Fibroblast of villous mesenchyme (primary cell): ENCODE results near the gene TNRC18. TPM values are rescaled to one million over a fixed set of nuclear protein-coding genes. Genes with fewer than 3 reads are reported as not detected.
"Not testable (repeated sequence)": the region's sequence is repeated elsewhere in the genome, so short reads cannot be mapped to it uniquely, and the experiment has no call there.

Experiments
- DNase-seq: peaks from one replicate; pipeline ENCODE4 v3.0.0-alpha.2; 2010; ENCODE audit warnings: low read depth
- H3K4me3 ChIP-seq: 2 replicates; pipeline ENCODE4 v1.5.1; 2011; ENCODE audit warnings: low read depth, mild to moderate bottlenecking, low read length
- total RNA-seq: library from RNA; depleted of rRNA; stranded (reverse); fragments of >200 nt; gene quantifications from 2 replicates; pipeline ENCODE4 v1.2.3, GENCODE V29; 2012
- TF ChIP-seq, protein P1 (sequence below): IDR thresholded peaks from 2 replicates; pipeline ENCODE4 v1.5.1; 2012; ENCODE audit warnings: low read depth, mild to moderate bottlenecking, low read length; ENCODE audit not compliant: insufficient read depth

The TNRC18 gene
- total RNA-seq, 1 donor = 54.4 TPM

DNA sequence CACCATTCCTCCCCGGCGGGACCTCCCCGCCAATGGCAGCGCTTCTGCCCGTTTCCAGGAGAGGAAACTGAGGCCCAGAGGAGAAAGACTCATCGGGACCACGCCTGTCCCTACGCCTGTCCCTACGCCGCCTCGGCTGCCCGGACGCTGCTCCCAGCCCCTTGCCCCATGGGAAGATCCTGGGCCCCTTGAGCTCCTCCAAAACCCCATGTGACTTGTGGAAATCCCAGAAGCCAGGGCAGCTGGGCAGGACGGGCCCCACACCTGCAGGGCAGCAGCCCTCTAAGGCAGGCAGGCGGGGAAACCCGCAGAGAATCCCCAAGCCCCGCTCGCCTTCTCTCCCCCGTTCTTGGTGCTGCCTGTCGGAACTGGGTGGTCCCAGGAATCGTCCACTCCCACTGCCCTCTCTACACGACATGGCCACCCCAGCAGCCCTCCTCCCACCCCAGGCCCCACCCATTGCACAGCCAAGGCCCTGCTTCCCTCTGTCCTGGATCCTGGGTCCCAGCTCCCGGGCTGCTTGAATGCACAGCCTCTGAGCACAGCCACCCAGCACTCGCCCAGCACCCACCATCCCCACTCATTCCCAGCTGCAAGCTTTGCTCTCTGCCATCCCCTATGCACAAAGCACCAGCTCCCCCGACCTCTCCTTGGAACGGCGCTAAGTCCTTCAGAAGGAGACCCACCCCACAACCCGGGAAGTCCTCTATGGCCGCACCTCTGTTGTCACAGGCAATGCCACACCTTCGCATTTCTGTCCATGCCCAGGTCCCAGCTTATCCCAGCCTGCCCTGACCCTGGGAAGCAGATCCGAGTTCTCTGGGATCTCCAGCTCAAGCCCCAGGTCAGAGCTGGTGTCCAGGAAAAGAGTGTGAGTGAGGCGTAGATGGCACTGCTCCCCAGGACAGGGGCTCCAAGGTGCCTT is 90.3 kb downstream of the TNRC18 start:
- DNase-seq = no peak
- TF ChIP-seq, protein P1, sequence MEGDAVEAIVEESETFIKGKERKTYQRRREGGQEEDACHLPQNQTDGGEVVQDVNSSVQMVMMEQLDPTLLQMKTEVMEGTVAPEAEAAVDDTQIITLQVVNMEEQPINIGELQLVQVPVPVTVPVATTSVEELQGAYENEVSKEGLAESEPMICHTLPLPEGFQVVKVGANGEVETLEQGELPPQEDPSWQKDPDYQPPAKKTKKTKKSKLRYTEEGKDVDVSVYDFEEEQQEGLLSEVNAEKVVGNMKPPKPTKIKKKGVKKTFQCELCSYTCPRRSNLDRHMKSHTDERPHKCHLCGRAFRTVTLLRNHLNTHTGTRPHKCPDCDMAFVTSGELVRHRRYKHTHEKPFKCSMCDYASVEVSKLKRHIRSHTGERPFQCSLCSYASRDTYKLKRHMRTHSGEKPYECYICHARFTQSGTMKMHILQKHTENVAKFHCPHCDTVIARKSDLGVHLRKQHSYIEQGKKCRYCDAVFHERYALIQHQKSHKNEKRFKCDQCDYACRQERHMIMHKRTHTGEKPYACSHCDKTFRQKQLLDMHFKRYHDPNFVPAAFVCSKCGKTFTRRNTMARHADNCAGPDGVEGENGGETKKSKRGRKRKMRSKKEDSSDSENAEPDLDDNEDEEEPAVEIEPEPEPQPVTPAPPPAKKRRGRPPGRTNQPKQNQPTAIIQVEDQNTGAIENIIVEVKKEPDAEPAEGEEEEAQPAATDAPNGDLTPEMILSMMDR = no peak

DNA sequence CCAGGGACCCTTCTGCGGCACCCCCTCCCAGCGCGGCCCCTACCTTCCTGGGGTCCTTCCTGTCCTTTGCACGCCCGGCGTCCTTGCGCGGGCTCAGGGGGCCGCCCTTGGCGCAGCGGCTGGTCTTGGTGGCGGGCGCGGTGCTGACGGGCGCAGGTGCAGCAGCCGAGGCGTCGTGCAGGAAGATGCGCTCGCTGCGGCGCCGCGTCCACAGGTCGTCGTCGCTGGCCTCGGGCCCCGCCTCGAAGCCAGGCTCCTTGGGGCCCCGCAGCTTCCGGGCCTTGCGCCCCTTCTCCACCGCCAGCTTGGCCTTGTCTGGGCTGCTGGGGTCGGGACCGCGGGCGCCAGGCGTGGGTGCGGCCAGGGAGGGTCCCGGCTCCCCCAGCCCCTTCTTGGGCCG is 91.1 kb downstream of the TNRC18 start:
- TF ChIP-seq, protein P1 = no peak
- no peak overlapping the region for H3K4me3 ChIP-seq
- no peak for DNase-seq

More for the DNA sequence above, 90.3 kb downstream of the TNRC18 start:
- no peak overlapping the region for H3K4me3 ChIP-seq

DNA sequence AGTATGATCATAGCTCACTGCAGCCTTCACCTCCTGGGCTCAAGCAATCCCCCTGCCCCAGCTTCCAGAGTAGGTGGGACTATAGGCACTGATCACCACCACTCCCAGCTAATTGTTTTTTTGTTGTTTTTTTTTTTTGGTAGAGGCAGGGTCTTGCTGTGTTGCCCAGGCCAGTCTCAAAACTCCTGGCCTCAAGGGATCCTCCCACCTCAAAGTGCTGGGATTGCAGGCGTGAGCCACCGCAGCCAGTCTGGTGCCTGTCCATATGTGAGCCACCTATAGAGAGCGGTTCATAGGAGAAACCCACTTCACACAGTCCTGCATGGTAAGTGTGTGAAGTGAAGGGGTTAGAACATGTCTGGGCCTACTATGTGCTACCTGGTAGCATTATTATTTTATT is 93.3 kb downstream of the TNRC18 start:
- TF ChIP-seq, protein P1 = no peak
- DNase-seq = no peak
- H3K4me3 ChIP-seq = no peak overlapping the region

DNA sequence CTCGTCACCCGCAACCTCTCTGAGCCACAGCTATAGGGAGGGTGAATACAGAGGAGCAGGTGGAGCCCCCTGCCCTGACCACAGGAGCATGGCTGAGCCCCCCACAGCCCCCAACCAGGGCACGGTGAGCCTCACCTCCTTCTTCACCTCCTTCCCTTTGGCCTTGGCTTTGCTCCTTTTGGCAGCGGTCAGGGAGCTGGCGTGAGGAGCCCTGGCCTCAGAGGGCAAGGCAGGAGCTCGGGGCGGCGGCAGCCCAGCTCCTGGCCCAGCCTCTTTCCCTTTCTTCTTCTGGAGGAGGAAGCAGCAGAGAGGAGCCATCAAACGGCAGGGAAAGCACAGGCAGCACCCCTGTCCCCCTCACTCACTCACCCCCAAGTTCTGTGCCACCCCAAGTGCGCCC is 98.7 kb downstream of the TNRC18 start:
- H3K4me3 ChIP-seq = no peak overlapping the region
- TF ChIP-seq, protein P1 = no peak
- DNase-seq = no peak

DNA sequence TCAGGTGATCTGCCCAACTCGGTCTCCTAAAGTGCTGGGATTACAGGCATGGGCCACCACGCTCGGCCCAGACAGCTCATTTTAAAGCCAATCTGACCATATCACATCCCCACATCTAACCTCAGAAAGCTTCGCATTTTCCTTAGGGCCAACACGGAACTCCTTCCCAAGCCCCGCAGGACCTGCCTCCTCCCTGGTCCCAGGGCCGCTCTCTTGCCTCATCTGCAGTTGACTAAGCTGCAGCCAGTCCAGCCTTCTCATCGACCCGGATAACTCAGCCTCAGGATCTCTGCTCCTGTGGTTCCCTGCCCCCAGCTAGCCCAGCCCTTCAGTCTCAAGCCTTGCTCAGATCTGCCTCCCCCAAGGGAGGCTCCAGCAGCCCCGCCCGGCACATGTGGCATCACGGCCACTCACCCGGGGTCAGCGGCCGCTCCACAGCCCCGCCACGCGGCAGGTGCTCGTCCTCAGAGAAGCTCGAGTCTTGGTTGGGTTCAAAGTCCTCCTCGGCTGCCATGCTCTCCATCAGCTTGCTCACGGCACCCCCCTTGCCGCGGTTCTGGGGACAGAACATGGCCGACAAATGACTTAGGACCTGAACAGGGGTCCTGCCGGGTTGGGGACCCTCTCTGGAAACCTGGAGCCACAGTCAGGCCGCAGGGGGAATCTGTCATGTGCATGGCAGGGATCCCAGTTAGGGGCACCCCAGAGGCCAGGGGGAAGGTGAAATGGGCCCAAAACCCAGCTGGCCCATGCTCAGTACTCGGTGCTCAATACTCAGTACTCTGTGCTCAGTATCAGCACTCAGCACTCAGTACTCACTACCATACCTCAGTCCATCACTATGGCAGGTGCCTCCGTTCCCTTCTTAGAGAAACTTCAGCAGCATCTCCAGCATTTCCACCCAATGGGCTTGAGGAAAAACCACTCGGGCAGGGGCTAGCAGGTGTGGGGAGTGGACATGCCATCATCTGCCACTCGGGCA is 99.5 kb downstream of the TNRC18 start:
- not testable (repeated sequence) for DNase-seq, H3K4me3 ChIP-seq

DNA sequence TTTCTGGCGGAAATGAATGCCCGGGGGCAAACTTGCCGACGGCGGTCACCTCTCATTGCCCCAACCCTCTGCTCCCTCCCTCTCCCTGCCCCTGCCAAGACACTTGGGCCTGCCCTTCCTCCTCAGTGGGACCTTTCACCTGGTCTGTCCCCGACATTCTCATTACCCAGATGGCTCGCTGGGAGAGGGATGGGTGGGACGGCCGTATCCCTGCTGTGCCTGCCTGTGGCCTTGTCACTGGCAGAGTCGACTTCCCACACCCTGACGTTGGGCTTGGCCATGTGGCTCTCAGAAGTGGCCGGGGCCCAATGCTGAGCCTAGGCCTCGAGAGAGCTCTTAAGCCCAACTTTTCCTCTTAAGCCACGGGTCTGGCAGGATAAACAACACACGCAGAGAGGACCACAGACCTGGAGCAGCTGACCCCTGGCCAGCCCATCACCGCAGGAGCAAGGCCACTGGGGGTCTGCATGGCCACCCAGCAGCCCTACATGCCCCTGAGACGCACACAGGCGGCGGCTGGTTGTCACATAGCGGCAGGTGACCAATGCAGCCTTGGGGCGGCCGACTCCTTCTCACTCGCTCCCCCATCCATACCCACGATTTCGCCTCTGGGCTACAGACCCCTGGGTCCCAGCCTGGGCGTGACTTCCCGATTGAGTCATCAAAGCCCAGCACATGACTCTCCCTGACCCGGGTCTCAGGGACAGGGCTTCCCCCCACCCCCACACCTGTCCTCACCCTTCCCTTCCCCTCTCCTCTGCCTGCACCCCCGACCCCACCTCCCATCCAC is 100.8 kb downstream of the TNRC18 start:
- no peak for DNase-seq
- TF ChIP-seq, protein P1 = no peak
- no peak overlapping the region for H3K4me3 ChIP-seq
